HFF-Myc (cell line): Measurements from ENCODE around the gene IL1R1.

Experiments
- DNase-seq: peaks from one replicate; pipeline ENCODE4 v3.0.0-alpha.2; 2011; ENCODE audit warnings: low read depth; ENCODE audit errors: extremely low read depth
- H3K4me3 ChIP-seq: replicated peaks from 2 replicates; pipeline ENCODE4 v1.5.1; 2011; ENCODE audit warnings: low read depth, mild to moderate bottlenecking, control low read depth, low read length
- CTCF ChIP-seq: IDR thresholded peaks from 2 replicates; pipeline ENCODE4 v1.5.1; 2012; ENCODE audit warnings: mild to moderate bottlenecking, low read depth, low read length, control low read depth; ENCODE audit errors: missing control alignments

IL1R1 gene

GRCh38 chr2:102155703-102156515 lies 13.4 kb downstream of the IL1R1 start:
- no peak overlapping the region for H3K4me3 ChIP-seq
- TF ChIP-seq CTCF: no peak
- no peak for DNase-seq

GRCh38 chr2:102158011-102158755 lies 15.6 kb downstream of the IL1R1 start:
- no peak overlapping the region for H3K4me3 ChIP-seq
- DNase-seq: no peak
- no peak for TF ChIP-seq CTCF

- TF ChIP-seq CTCF: no peak
- no peak overlapping the region for H3K4me3 ChIP-seq
- DNase-seq: no peak
These were observed 16.7 kb downstream of the IL1R1 start for GRCh38 chr2:102159295-102159694.

- no peak for DNase-seq
These were observed 23.8 kb downstream of the IL1R1 start for GRCh38 chr2:102166189-102166845.

GRCh38 chr2:102168026-102168771 lies 25.7 kb downstream of the IL1R1 start:
- no peak for DNase-seq
- no peak for TF ChIP-seq CTCF
- H3K4me3 ChIP-seq: no peak overlapping the region

More at GRCh38 chr2:102166189-102166845, 23.8 kb downstream of the IL1R1 start:
- TF ChIP-seq CTCF: peak; percentile 60
- H3K4me3 ChIP-seq: no peak overlapping the region

GRCh38 chr2:102171946-102172345 lies 29.4 kb downstream of the IL1R1 start:
- no peak for TF ChIP-seq CTCF
- DNase-seq: no peak
- H3K4me3 ChIP-seq: no peak overlapping the region
